ENCODE results near the gene ZNF414.
"Not testable (repeated sequence)": the region's sequence is repeated elsewhere in the genome, so short reads cannot be mapped to it uniquely, and the experiment has no call there.

The ZNF414 gene, protein sequence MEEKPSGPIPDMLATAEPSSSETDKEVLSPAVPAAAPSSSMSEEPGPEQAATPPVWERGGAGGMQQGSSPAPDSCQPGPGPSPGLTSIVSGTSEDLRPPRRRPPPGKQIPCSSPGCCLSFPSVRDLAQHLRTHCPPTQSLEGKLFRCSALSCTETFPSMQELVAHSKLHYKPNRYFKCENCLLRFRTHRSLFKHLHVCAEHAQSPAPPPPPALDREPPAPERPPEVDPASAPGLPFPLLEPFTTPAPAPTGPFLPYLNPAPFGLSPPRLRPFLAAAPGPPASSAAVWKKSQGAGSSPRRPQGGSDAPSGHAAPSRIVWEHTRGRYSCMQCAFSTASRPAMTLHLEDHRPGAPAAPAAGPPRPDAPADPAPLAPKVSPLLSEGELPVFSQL

DNA sequence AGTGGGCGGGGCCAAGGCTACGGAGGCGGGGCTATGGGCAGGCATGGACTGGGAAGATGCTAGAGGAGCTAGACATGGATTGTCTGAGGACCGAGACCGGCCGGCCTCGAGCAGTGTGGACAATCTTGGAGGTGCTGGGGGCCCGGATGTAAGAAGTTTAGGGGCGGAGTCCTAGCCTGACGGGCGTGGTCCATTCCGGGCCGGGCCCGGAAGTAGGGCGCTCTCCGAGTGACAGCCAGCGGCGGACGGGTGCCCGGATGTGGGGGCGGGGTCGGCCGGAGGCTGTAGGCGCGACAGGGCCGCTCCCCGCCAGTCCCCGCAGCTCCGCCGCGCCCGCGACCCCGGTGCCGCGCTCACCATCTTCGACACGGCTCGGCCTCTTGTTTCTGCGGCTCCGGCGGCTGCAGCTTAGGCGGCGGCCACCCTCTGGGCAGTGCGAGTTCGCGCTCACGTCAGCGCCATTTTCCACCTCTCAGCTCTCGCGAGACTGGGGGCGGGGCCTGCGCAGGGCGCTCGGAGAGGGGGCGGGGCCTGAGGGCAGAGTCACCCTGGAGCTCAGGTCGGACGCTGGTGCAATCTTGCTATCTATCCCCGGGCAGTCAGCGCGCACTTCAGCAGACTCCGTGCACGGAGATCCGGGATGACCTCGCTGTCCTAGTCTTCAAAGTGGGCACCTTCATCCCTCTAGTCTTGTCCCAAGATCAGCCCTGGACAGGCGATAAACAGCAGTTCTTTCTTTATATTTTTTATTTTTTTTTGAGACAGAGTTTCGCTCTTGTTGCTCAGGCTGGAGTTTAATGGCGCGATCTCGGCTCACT is at the start of gene ZNF414:
TSS of gene ZNF414 (minus strand) at position 481 of the 818 bp plus-strand sequence. CDS start at position 360, 121 bp downstream.
- DNase-seq = peak; percentile 92 to 97

DNA sequence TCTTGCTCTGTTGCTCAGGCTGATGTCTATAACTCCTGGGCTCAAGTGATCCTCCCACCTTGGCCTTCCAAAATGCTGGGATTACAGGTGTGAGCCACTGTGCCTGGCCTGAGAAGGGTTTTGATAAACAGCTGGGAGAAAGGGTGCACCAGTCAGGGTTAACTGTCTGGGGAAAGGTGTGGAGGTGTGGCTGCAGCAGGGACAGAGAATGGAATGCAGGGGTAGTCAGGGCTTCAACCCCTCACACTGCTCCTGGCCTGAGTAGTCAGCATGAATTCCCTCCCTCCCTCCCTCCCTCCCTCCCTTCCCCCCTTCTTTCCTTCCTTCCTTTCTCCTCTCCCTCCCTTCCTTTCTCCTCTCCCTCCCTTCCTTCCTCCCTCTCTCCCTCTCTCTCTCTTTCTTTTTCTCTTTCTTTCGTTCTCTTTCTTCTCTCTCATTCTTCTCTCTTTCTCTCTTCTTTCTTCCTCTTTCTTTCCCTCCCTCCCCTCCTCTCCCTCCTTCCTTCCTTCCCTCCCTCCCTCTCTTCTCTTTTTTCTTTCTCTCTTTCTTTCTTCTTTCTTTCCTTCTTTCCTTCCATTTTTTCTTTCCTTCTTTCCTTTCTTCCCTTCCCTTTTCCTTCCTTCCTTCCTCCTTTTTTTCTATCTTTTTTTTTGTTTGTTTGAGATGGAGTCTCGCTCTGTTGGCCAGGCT is 47.3 kb upstream of the ZNF414 start:
- DNase-seq = no peak

GRCh38 chr19:8558325-8558724 is 44.4 kb upstream of the ZNF414 start:
- no peak for DNase-seq

GRCh38 chr19:8557642-8558238 is 43.8 kb upstream of the ZNF414 start:
- DNase-seq = no peak

GRCh38 chr19:8553729-8554128 is 39.8 kb upstream of the ZNF414 start:
- DNase-seq = not testable (repeated sequence)

DNA sequence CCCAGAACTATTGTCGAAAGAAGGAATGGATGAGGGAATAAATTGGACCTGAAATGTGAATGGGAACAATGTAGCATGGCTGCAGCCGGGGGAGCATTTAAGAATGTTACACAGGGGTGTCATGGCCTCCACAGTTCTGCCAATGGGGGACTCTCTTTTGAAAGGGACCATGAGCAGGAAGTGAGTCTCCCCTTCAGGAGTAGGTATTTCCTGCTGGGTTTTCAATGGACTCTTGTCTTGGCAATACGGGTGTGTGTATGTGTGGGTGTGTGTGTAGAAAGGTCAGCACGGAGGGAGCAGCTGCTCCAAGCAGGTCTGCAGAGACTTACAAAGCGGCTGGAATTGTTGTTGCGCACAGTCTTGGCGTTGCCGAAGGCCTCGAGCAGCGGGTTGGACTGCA is 38.8 kb upstream of the ZNF414 start:
- peak in 1 of 2 experiments; percentile 51 for DNase-seq

DNA sequence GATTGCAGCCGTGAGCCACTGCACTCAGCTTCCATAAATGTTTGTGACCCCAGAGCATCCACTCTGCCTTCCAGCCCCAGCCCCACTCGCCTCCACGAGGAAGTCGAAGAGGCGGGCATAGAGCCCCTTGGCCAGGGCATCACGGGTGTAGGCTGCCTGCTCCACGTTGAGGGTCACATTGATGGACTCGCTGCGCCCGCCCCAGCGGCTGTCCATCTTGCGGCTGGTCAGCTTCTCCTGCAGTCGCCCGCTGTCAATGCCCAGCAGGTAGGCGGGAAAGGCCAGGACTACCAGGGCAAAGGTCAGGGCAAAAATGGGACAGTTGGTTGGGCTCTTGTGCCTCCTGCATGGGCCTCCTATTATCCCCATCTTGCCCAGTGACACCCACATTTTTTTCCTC is 36.1 kb upstream of the ZNF414 start:
- DNase-seq = no peak

- DNase-seq = no peak
These were observed 31.8 kb upstream of the ZNF414 start for GRCh38 chr19:8545743-8546142.

DNA sequence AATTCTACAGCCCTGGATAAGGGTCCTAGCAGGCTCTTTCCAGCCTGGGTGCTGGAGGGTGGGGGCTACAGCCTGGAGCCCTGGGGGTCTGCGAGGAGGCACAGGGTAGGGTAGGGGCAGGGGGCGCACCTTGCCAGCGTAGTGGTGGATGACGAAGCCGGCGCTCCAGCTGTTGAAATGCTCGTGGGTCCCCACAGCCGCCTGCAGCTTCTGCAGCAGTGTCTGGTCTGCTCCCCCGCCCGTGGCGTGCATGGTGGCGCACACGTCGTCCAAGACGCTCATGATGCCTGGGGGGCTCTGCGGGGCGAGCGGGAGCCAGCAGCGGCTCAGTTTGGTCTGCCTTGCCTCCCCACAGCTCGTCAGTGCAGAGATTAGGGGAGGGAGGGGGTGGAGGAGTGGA is 30.2 kb upstream of the ZNF414 start:
- no peak for DNase-seq

GRCh38 chr19:8539621-8540149 is 25.7 kb upstream of the ZNF414 start:
- no peak for DNase-seq

GRCh38 chr19:8537099-8537498 is 23.1 kb upstream of the ZNF414 start:
- no peak for DNase-seq

- no peak for DNase-seq
These were observed 22.3 kb upstream of the ZNF414 start for GRCh38 chr19:8536282-8536681.

- no peak for DNase-seq
These were observed 18.3 kb upstream of the ZNF414 start for GRCh38 chr19:8532225-8532624.

- no peak for DNase-seq
These were observed 17.5 kb upstream of the ZNF414 start for GRCh38 chr19:8531470-8531869.

GRCh38 chr19:8530061-8530679 is 16.2 kb upstream of the ZNF414 start:
- DNase-seq = no peak

GRCh38 chr19:8529369-8530006 is 15.5 kb upstream of the ZNF414 start:
- DNase-seq = no peak

GRCh38 chr19:8528500-8528899 is 14.5 kb upstream of the ZNF414 start:
- no peak for DNase-seq

- peak; percentile 74 to 85 for DNase-seq
These were observed 12.6 kb upstream of the ZNF414 start for GRCh38 chr19:8526345-8527091.

- no peak for DNase-seq
These were observed 11.4 kb upstream of the ZNF414 start for GRCh38 chr19:8525401-8525684.

GRCh38 chr19:8519388-8519787 is 5.4 kb upstream of the ZNF414 start:
- no peak for DNase-seq

GRCh38 chr19:8518536-8518935 is 4.6 kb upstream of the ZNF414 start:
- no peak for DNase-seq
